RWPE2 (cell line): ENCODE results near the gene FADS6.

Source experiments
- ATAC-seq: fragments of 200-7000 bp; cut with Tn5 transposase; 3 replicates; pipeline ENCODE4 v1.9.1; 2021; ENCODE audit warnings: low read depth
- DNase-seq: peaks from one replicate; pipeline ENCODE4 v3.0.0-alpha.2; 2020; ENCODE audit warnings: low spot score
- H3K27ac ChIP-seq: fragments of 450-650 bp; 2 replicates; pipeline ENCODE4 v1.5.1; 2017; ENCODE audit warnings: mild to moderate bottlenecking; ENCODE audit not compliant: poor library complexity, severe bottlenecking
- H3K27me3 ChIP-seq: fragments of 250-450 bp; sonication (Bioruptor Pico); 2 replicates; pipeline ENCODE4 v1.5.1; 2021; ENCODE audit warnings: mild to moderate bottlenecking, moderate library complexity; ENCODE audit not compliant: insufficient read depth, poor library complexity, severe bottlenecking
- H3K36me3 ChIP-seq: fragments of 250-450 bp; sonication (Bioruptor Pico); 2 replicates; pipeline ENCODE4 v1.5.1; 2020; ENCODE audit warnings: low read depth, mild to moderate bottlenecking, moderate library complexity
- H3K4me1 ChIP-seq: fragments of 250-450 bp; sonication (Bioruptor Pico); 2 replicates; pipeline ENCODE4 v1.5.1; 2021; ENCODE audit warnings: mild to moderate bottlenecking, moderate library complexity; ENCODE audit not compliant: insufficient read depth, poor library complexity, severe bottlenecking
- H3K4me3 ChIP-seq: fragments of 250-450 bp; sonication (Bioruptor Pico); 2 replicates; pipeline ENCODE4 v1.5.1; 2021; ENCODE audit warnings: mild to moderate bottlenecking, moderate library complexity; ENCODE audit not compliant: severe bottlenecking
- H3K9me3 ChIP-seq: fragments of 250-450 bp; sonication (Bioruptor Pico); 2 replicates; pipeline ENCODE4 v1.5.1; 2021; ENCODE audit warnings: mild to moderate bottlenecking, moderate library complexity; ENCODE audit not compliant: severe bottlenecking
- TF ChIP-seq, protein P1 (sequence below): fragments of 450-650 bp; IDR thresholded peaks from one replicate; pipeline ENCODE4 v1.5.1; 2017; ENCODE audit warnings: mild to moderate bottlenecking, moderate library complexity; ENCODE audit not compliant: poor library complexity, severe bottlenecking

The FADS6 gene

DNA sequence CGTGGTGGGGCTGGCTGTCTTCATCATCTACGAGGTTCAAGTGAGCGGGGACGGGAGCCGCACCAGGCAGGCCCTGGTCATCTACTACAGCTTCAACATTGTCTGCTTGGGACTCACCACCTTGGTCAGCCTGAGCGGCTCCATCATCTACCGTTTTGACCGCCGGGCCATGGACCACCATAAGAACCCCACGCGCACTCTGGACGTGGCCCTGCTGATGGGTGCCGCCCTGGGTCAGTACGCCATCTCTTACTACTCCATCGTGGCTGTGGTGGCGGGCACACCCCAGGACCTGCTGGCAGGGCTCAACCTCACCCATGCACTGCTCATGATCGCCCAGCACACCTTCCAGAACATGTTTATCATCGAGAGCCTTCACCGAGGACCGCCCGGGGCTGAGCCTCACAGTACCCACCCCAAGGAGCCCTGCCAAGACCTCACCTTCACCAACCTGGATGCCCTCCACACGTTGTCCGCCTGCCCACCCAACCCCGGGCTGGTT lies 37.2 kb upstream of the FADS6 start:
- no peak for ATAC-seq

DNA sequence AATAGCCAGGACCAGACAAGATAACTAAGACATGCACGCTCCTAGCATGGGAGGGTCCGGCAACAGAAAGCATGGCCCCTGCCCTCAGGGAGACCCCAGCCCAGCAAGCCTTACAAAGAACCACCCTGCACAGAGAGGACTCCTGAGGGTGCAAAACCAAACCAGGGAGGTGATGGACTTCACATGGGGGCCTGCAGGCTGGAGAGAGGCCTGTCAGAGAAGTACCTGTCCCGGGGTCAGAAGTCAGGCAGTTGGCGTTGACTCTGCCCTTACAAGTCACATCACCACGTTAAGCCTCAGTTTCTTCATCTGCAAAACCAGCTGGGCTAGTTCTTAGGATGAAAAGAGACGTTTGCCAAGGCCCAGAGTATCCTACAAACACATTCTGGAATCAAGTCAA lies 35.4 kb upstream of the FADS6 start:
- no peak overlapping the region for H3K27ac ChIP-seq
- ATAC-seq = no peak

More for the DNA sequence above, 37.2 kb upstream of the FADS6 start:
- TF ChIP-seq, protein P1, sequence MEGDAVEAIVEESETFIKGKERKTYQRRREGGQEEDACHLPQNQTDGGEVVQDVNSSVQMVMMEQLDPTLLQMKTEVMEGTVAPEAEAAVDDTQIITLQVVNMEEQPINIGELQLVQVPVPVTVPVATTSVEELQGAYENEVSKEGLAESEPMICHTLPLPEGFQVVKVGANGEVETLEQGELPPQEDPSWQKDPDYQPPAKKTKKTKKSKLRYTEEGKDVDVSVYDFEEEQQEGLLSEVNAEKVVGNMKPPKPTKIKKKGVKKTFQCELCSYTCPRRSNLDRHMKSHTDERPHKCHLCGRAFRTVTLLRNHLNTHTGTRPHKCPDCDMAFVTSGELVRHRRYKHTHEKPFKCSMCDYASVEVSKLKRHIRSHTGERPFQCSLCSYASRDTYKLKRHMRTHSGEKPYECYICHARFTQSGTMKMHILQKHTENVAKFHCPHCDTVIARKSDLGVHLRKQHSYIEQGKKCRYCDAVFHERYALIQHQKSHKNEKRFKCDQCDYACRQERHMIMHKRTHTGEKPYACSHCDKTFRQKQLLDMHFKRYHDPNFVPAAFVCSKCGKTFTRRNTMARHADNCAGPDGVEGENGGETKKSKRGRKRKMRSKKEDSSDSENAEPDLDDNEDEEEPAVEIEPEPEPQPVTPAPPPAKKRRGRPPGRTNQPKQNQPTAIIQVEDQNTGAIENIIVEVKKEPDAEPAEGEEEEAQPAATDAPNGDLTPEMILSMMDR = no peak
- peaks cover 11% of the 10 kb centered on the region for H3K27me3 ChIP-seq
- peak; percentile 47 for DNase-seq
- H3K4me1 ChIP-seq = no peaks in the 10 kb centered on the region
- H3K4me3 ChIP-seq = no peak overlapping the region
- no peak overlapping the region for H3K27ac ChIP-seq
- no peaks in the 10 kb centered on the region for H3K36me3 ChIP-seq
- H3K9me3 ChIP-seq = no peaks in the 10 kb centered on the region

DNA sequence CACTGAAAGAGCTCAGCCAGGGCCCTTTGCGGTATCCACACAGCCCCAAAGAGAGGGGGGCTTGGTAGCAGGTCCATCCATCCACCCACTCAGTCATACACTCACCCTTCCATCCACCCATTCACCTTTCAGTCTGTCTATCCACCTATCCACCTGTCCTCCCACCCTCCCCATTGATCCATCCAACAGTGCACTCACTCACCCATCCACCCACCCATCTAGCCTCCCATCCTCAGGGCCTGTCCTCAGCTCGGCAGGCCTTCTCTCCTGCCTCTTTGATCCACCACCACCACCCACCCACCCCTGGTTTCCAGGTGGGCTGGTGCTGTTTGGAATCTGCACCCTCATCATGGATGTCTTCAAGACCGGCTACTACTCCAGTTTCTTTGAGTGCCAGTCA lies 31.8 kb upstream of the FADS6 start:
- Histone ChIP-seq H3K4me1 (peaks cover 3% of the 10 kb centered on the region), H3K27me3 (peaks cover 25% of the 10 kb centered on the region), H3K4me3 (no peak overlapping the region), H3K36me3 (no peaks in the 10 kb centered on the region), H3K27ac (no peak overlapping the region), H3K9me3 (no peaks in the 10 kb centered on the region)
- ATAC-seq (no peak), DNase-seq (no peak)
- TF ChIP-seq, protein P1 = no peak

More for the DNA sequence above, 35.4 kb upstream of the FADS6 start:
- TF ChIP-seq, protein P1 = no peak
- no peak for DNase-seq
- peaks cover 23% of the 10 kb centered on the region for H3K27me3 ChIP-seq
- no peak overlapping the region for H3K4me3 ChIP-seq
- H3K4me1 ChIP-seq = no peaks in the 10 kb centered on the region
- no peaks in the 10 kb centered on the region for H3K36me3 ChIP-seq
- no peaks in the 10 kb centered on the region for H3K9me3 ChIP-seq

DNA sequence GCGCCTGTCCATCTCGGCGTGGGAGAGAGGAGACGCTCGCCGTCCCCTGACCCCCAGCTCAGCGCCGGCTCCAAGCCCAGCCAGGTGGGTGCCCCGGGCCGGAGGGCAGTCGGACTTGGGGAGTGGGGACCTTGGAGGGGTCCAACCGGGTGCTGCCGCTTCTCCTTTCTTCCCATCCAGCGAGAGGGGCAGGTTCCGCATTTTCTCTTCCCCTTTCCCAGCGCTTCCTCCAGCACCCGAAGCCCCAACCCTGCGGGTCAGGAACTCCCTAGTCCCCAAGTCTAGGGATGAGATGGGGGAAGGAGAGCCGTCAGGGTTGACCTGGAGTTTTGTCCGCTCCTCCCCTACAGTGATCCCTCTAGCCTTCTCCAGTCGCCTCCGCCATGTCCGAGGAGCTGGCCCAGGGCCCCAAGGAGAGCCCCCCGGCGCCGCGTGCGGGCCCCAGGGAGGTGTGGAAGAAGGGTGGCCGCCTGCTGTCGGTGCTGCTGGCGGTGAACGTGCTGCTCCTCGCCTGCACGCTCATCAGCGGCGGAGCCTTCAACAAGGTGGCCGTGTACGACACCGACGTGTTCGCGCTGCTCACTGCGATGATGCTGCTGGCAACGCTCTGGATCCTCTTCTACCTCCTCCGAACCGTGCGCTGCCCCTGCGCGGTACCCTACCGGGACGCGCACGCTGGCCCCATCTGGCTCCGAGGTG lies 31.0 kb upstream of the FADS6 start, which contains the start of gene OTOP2:
TSS of gene OTOP2 (plus strand) at position 24 of the 699 bp plus-strand sequence. CDS start at position 384, 360 bp downstream.
- TF ChIP-seq, protein P1 = no peak

DNA sequence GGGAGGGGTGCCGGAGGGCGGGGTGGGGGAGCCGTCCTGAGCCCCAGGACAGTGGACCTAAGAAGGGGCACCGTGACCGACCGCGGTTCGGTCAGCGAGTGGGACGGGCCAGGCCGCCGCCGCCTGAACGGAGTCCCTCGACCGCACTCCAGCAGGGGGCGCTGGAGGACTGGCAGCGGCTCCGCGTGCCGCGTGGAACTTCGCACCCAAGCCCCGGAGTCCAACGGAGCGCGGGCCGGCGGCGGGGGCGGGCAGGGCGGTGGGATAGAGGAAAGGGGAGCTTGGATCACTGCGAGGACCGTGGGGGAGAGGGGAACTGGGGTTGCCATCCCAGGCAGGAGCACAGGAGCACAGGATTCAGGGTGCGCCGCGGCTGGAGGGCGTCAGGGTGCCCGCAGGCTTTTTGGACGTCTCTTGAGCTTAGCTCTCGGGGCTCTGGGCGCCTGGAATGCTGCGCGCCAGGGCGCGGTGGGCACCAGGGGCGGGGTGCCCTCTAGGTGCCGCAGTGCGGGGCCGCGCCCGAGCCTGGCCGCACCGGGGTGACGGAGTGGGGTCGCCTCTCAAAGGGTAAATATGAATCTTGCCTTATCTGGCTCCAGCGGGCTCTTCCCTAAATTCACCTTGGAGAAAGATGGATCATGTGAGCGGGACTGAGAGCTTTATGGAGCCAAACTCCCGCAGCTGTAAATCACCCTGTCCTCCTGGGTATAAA lies 30.3 kb upstream of the FADS6 start:
- no peak overlapping the region for H3K27ac ChIP-seq
- H3K4me1 ChIP-seq = peaks cover 3% of the 10 kb centered on the region
- TF ChIP-seq, protein P1 = peak; percentile 97
- no peaks in the 10 kb centered on the region for H3K36me3 ChIP-seq
- H3K4me3 ChIP-seq = peak overlapping the region; percentile 38
- ATAC-seq (peak; percentile 55), DNase-seq (no peak)
- H3K9me3 ChIP-seq = no peaks in the 10 kb centered on the region
- H3K27me3 ChIP-seq = peaks cover 25% of the 10 kb centered on the region

More for the DNA sequence above, 31.0 kb upstream of the FADS6 start, which contains the start of gene OTOP2:
- peaks cover 3% of the 10 kb centered on the region for H3K4me1 ChIP-seq
- H3K27ac ChIP-seq = no peak within 1 kb of the TSS
- H3K9me3 ChIP-seq = no peaks in the 10 kb centered on the region
- peaks cover 25% of the 10 kb centered on the region for H3K27me3 ChIP-seq
- ATAC-seq (no peak), DNase-seq (peak; percentile 49)
- peak within 1 kb of the TSS; percentile 38 for H3K4me3 ChIP-seq
- no peaks in the 10 kb centered on the region for H3K36me3 ChIP-seq
